Measurements from ENCODE around the gene EEF1A2. TPM values are rescaled to one million over a fixed set of nuclear protein-coding genes. Genes with fewer than 3 reads are reported as not detected.

Gene EEF1A2
- total RNA-seq, 1 donor from 2014 or later: 37.6 TPM

DNA sequence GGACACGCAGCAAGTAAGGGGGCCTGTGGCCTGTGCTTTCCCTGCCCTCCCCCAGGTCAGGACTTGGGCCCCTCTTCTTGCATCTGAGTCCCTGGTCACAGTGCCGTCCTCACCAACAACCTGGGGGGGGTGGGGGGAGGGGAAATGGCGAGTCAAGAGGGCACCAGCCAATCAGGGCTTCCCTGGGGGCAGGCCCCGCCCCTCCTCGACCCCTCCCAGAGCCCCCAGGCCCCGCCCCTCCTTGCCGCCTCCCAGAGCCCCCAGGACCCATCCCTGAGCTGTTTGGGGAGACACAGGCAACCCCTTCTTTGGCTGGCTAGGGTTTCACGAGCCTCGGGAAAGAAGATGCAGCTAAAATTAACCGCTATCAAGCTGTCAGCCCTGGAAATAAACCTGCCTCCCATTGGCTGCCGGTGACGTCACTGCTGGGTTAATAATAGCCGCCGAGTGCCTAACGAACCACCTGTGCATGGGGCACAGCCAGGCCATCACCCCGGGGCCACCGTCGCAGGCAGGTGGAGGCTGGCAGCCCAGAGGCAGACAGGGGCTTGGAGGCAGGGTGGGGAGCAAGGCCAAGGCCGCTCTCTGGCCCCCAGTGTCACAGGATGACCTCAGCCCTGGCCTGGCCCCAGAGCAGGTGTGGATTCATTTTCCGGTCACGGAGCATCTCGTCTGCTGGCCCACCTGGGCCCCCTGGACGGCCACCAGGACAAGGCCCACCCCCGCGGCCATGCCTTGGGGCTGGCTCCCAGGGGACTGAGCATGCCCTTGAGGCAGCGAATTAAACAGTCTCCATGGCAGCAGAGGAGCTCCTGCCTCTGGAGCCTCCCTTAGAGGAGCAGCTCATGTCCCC, 3.2 kb upstream of the EEF1A2 start:
- Histone ChIP-seq H3K4me2 (ENCODE audit: low read length) (peak overlapping the region; percentile 8), H3K36me3 (ENCODE audit: insufficient read depth, low read length) (no peaks in the 10 kb centered on the region), H3K27me3 (ENCODE audit: insufficient read depth, low read length) (peaks cover 14% of the 10 kb centered on the region), H3K9ac (ENCODE audit: low read length) (no peak overlapping the region), H3K27ac (ENCODE audit: low read depth, low read length) (no peak overlapping the region), H3K4me3 (ENCODE audit: insufficient read depth, low read depth, low read length) (no peak overlapping the region), H4K20me1 (ENCODE audit: insufficient read depth, low read length) (no peaks in the 10 kb centered on the region), H3K4me1 (ENCODE audit: insufficient read depth, low read length) (no peaks in the 10 kb centered on the region), H3K9me3 (ENCODE audit: insufficient read depth, low read depth, low read length) (peaks cover 16% of the 10 kb centered on the region), H2AFZ (ENCODE audit: low read depth, low read length) (no peak overlapping the region), H3K79me2 (ENCODE audit: insufficient read depth, low read length) (no peaks in the 10 kb centered on the region)
- Mint-ChIP-seq H3K9me3 (ENCODE audit: unreplicated experiment) (peaks cover 14% of the 10 kb centered on the region), H3K4me3 (ENCODE audit: unreplicated experiment) (no peak overlapping the region), H3K27me3 (ENCODE audit: low read depth, unreplicated experiment) (peaks cover 19% of the 10 kb centered on the region), H3K4me1 (ENCODE audit: low read depth, unreplicated experiment) (no peaks in the 10 kb centered on the region), H3K27ac (ENCODE audit: unreplicated experiment) (no peak overlapping the region), H3K36me3 (ENCODE audit: low read depth, unreplicated experiment) (no peaks in the 10 kb centered on the region)
- no peak for FAIRE-seq
- TF ChIP-seq EZH2 (IDR thresholded peaks at IDR 0.05; ENCODE audit: insufficient read depth, low read length) (no peak), CTCF (IDR thresholded peaks at IDR 0.05; ENCODE audit: insufficient read depth, low read depth, low read length) (no peak)
- no peak for DNase-seq (ENCODE audit: low read depth)

- Mint-ChIP-seq H3K27me3 (ENCODE audit: low read depth, unreplicated experiment) (peaks cover 16% of the 10 kb centered on the region), H3K27ac (ENCODE audit: unreplicated experiment) (no peak overlapping the region), H3K36me3 (ENCODE audit: low read depth, unreplicated experiment) (no peaks in the 10 kb centered on the region), H3K4me1 (ENCODE audit: low read depth, unreplicated experiment) (no peaks in the 10 kb centered on the region), H3K9me3 (ENCODE audit: unreplicated experiment) (peaks cover 10% of the 10 kb centered on the region), H3K4me3 (ENCODE audit: unreplicated experiment) (peak overlapping the region; percentile 60)
- DNase-seq (ENCODE audit: low read depth) (no peak), FAIRE-seq (no peak)
- H3K9me3 ChIP-seq (ENCODE audit: insufficient read depth, low read depth, low read length): peaks cover 16% of the 10 kb centered on the region
- H3K4me1 ChIP-seq (ENCODE audit: insufficient read depth, low read length): no peaks in the 10 kb centered on the region
- H3K36me3 ChIP-seq (ENCODE audit: insufficient read depth, low read length): no peaks in the 10 kb centered on the region
- H3K27me3 ChIP-seq (ENCODE audit: insufficient read depth, low read length): peaks cover 14% of the 10 kb centered on the region
- H3K4me2 ChIP-seq (ENCODE audit: low read length): no peak overlapping the region
- TF ChIP-seq EZH2 (IDR thresholded peaks at IDR 0.05; ENCODE audit: insufficient read depth, low read length) (no peak), CTCF (IDR thresholded peaks at IDR 0.05; ENCODE audit: insufficient read depth, low read depth, low read length) (no peak)
- H4K20me1 ChIP-seq (ENCODE audit: insufficient read depth, low read length): no peaks in the 10 kb centered on the region
- H3K4me3 ChIP-seq (ENCODE audit: insufficient read depth, low read depth, low read length): no peak overlapping the region
- H3K79me2 ChIP-seq (ENCODE audit: insufficient read depth, low read length): no peaks in the 10 kb centered on the region
- no peak overlapping the region for H3K27ac ChIP-seq (ENCODE audit: low read depth, low read length)
- H3K9ac ChIP-seq (ENCODE audit: low read length): no peak overlapping the region
- H2AFZ ChIP-seq (ENCODE audit: low read depth, low read length): no peak overlapping the region
Measured at GRCh38 chr20:63500902-63501817, 2.3 kb upstream of the EEF1A2 start.

Data from astrocyte (in vitro differentiated cells and primary cell).